Neuronal stem cell (in vitro differentiated cells): ENCODE results near the gene ALAD.

Source experiments
- DNase-seq: peaks from one replicate; pipeline ENCODE4 v3.0.0-alpha.2; 2013; ENCODE audit warnings: low spot score
- H2AFZ ChIP-seq: one replicate; pipeline ENCODE4 v1.6.1; 2013; ENCODE audit warnings: mild to moderate bottlenecking, low read length, inconsistent platforms
- H2AK5ac ChIP-seq: 2 replicates; pipeline ENCODE4 v1.6.1; 2013; ENCODE audit warnings: low read depth, mild to moderate bottlenecking, inconsistent platforms, low read length, moderate library complexity, mixed read lengths
- H2BK120ac ChIP-seq: 2 replicates; pipeline ENCODE4 v1.6.1; 2013; ENCODE audit warnings: low read depth, mild to moderate bottlenecking, inconsistent platforms, low read length, moderate library complexity, mixed read lengths
- H2BK12ac ChIP-seq: one replicate; pipeline ENCODE4 v1.6.1; 2013; ENCODE audit warnings: low read length, inconsistent platforms
- H2BK15ac ChIP-seq: 2 replicates; pipeline ENCODE4 v1.6.1; 2013; ENCODE audit warnings: mild to moderate bottlenecking, low read length, inconsistent platforms, mixed read lengths
- H2BK5ac ChIP-seq: one replicate; pipeline ENCODE4 v1.6.1; 2013; ENCODE audit warnings: inconsistent platforms, mild to moderate bottlenecking, low read length, moderate library complexity
- H3K14ac ChIP-seq: one replicate; pipeline ENCODE4 v1.6.1; 2013; ENCODE audit warnings: low read length, inconsistent platforms
- H3K18ac ChIP-seq: 2 replicates; pipeline ENCODE4 v1.6.1; 2013; ENCODE audit warnings: low read length, inconsistent platforms
- H3K23ac ChIP-seq: 2 replicates; pipeline ENCODE4 v1.6.1; 2013; ENCODE audit warnings: low read depth, mild to moderate bottlenecking, mixed read lengths, low read length, inconsistent platforms; ENCODE audit not compliant: poor library complexity
- H3K27ac ChIP-seq: replicated peaks from 3 replicates; pipeline ENCODE4 v1.5.1; 2013; ENCODE audit warnings: low read length, inconsistent platforms
- H3K27me3 ChIP-seq, 3 experiments: 2 replicates each; pipeline ENCODE4 v1.6.1; 2013; ENCODE audit warnings: low read length in 3 of 3, mild to moderate bottlenecking in 2 of 3, inconsistent platforms in 1 of 3, low read depth in 1 of 3, mixed read lengths in 1 of 3, moderate library complexity in 1 of 3; ENCODE audit not compliant: control insufficient read depth in 3 of 3, insufficient read depth in 3 of 3
- H3K36me3 ChIP-seq, 2 donors: replicated peaks in 1 of 2; 2 replicates each; pipeline ENCODE4 v1.6.1; 2013; ENCODE audit warnings: low read length in 2 of 2; ENCODE audit not compliant: control insufficient read depth in 2 of 2, insufficient read depth in 2 of 2
- H3K4ac ChIP-seq: 2 replicates; pipeline ENCODE4 v1.6.1; 2013; ENCODE audit warnings: inconsistent platforms, mild to moderate bottlenecking, low read length, moderate library complexity
- H3K4me1 ChIP-seq, 2 donors: 1 replicate in 1 of 2; 2 replicates in 1 of 2; pipeline ENCODE4 v1.6.1; 2013; ENCODE audit warnings: low read length in 2 of 2, low read depth in 1 of 2; ENCODE audit not compliant: control insufficient read depth in 2 of 2, insufficient read depth in 1 of 2
- H3K4me2 ChIP-seq: one replicate; pipeline ENCODE4 v1.6.1; 2013; ENCODE audit warnings: mild to moderate bottlenecking, low read length, inconsistent platforms; ENCODE audit not compliant: insufficient read depth, poor library complexity, severe bottlenecking
- H3K4me3 ChIP-seq, 2 donors: 2 replicates each; pipeline ENCODE4 v1.5.1; 2013; ENCODE audit warnings: low read length in 2 of 2, mild to moderate bottlenecking in 2 of 2, inconsistent platforms in 1 of 2, moderate library complexity in 1 of 2
- H3K79me1 ChIP-seq: one replicate; pipeline ENCODE4 v1.6.1; 2013; ENCODE audit warnings: low read depth, mild to moderate bottlenecking, inconsistent platforms, low read length, moderate library complexity
- H3K9ac ChIP-seq: one replicate; pipeline ENCODE4 v1.6.1; 2013; ENCODE audit warnings: mild to moderate bottlenecking, low read depth, low read length, inconsistent platforms; ENCODE audit not compliant: poor library complexity
- H3K9me3 ChIP-seq, 2 donors: replicated peaks in 1 of 2; 2 replicates each; pipeline versions ENCODE3 to v1.6.1; 2013; ENCODE audit warnings: low read length in 2 of 2, mild to moderate bottlenecking in 2 of 2, inconsistent platforms in 1 of 2, low read depth in 1 of 2, mixed read lengths in 1 of 2, moderate library complexity in 1 of 2; ENCODE audit not compliant: control insufficient read depth in 2 of 2, insufficient read depth in 1 of 2
- H4K8ac ChIP-seq: one replicate; pipeline ENCODE4 v1.6.1; 2013; ENCODE audit warnings: low read depth, mild to moderate bottlenecking, inconsistent platforms, low read length, moderate library complexity
- H4K91ac ChIP-seq: one replicate; pipeline ENCODE4 v1.6.1; 2013; ENCODE audit warnings: low read length, low read depth, mild to moderate bottlenecking, inconsistent platforms; ENCODE audit not compliant: poor library complexity
- WGBS, 2 donors: extraction: QIAGEN DNeasy Blood & Tissue Kit; methylation state at CpG; one replicate each; pipeline ENCODE4 v1.1.7; 2013; ENCODE audit warnings: missing lambda C conversion rate in 2 of 2, mixed read lengths in 1 of 2; ENCODE audit not compliant: insufficient read length in 2 of 2, insufficient replicate concordance in 1 of 2; ENCODE audit errors: extremely low coverage in 2 of 2; 5-methylcytosine and 5-hydroxymethylcytosine counted together

ALAD gene

GRCh38 chr9:113348437-113348836 lies 52.6 kb downstream of the ALAD start:
- Histone ChIP-seq H3K18ac (no peak overlapping the region), H2BK15ac (no peak overlapping the region), H3K4ac (no peak overlapping the region), H3K4me3 (no peak overlapping the region), H3K23ac (no peak overlapping the region), H3K36me3 (no peaks in the 10 kb centered on the region), H2AFZ (no peak overlapping the region), H3K4me2 (no peak overlapping the region), H2BK120ac (no peak overlapping the region), H2AK5ac (no peak overlapping the region), H3K9ac (no peak overlapping the region), H3K9me3 (peaks cover 0 to 3% of the 10 kb centered on the region in 2 donors), H2BK5ac (no peak overlapping the region), H3K4me1 (peaks cover 0 to 2% of the 10 kb centered on the region in 2 donors), H3K27ac (no peak overlapping the region), H4K8ac (no peak overlapping the region), H3K14ac (no peak overlapping the region), H2BK12ac (no peak overlapping the region), H4K91ac (no peak overlapping the region), H3K79me1 (no peaks in the 10 kb centered on the region), H3K27me3 (peaks cover 14 to 83% (median 37%) of the 10 kb centered on the region in 3 experiments)
- DNase-seq: no peak
- no CpG with 5 or more reads among the region's 3 CpGs for WGBS, 2 donors

DNA sequence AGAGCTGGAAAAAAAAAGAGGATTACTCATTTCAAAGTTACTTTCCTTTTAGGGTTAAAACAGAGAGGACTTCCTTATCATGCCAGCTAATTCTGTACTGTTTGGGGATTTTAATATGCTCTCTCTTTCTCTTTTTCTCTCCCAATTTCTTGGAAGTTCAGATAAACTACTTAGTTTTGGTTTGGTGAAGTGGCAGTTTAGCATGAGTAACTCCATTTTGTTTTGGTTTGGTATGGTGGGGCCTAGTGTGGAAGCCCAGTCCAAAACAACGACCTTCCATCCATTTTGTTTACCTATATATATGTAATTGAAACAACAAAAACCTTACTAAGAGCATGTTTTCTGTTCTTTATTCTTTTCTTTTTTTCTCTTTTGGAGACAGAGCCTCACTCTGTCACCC lies 55.4 kb downstream of the ALAD start:
- no peak for DNase-seq
- Histone ChIP-seq H3K4me1 (peaks cover 0 to 2% of the 10 kb centered on the region in 2 donors), H3K4ac (no peak overlapping the region), H3K79me1 (no peaks in the 10 kb centered on the region), H3K4me3 (no peak overlapping the region), H3K9ac (no peak overlapping the region), H2BK15ac (no peak overlapping the region), H3K4me2 (no peak overlapping the region), H3K14ac (no peak overlapping the region), H3K9me3 (peaks cover 0 to 3% of the 10 kb centered on the region in 2 donors), H4K91ac (no peak overlapping the region), H3K18ac (no peak overlapping the region), H2BK5ac (no peak overlapping the region), H4K8ac (no peak overlapping the region), H2AFZ (no peak overlapping the region), H2AK5ac (no peak overlapping the region), H3K23ac (no peak overlapping the region), H2BK120ac (no peak overlapping the region), H3K27ac (no peak overlapping the region), H3K27me3 (peaks cover 12 to 73% (median 26%) of the 10 kb centered on the region in 3 experiments), H2BK12ac (no peak overlapping the region), H3K36me3 (no peaks in the 10 kb centered on the region)
- WGBS, 2 donors: no CpG with 5 or more reads among the region's 1 CpG

GRCh38 chr9:113345190-113345589 lies 55.9 kb downstream of the ALAD start:
- H3K4me1 ChIP-seq: peaks cover 0 to 2% of the 10 kb centered on the region in 2 donors
- no peak overlapping the region for H2BK15ac ChIP-seq
- WGBS, 2 donors: no CpG with 5 or more reads among the region's 2 CpGs
- no peak overlapping the region for H4K91ac ChIP-seq
- H2BK5ac ChIP-seq: no peak overlapping the region
- no peak overlapping the region for H3K23ac ChIP-seq
- H3K9me3 ChIP-seq: peaks cover 0 to 3% of the 10 kb centered on the region in 2 donors
- H3K4ac ChIP-seq: no peak overlapping the region
- H3K27ac ChIP-seq: no peak overlapping the region
- no peak overlapping the region for H3K18ac ChIP-seq
- H3K36me3 ChIP-seq: no peaks in the 10 kb centered on the region
- H3K14ac ChIP-seq: no peak overlapping the region
- H3K4me3 ChIP-seq: no peak overlapping the region
- no peak for DNase-seq
- H2BK12ac ChIP-seq: no peak overlapping the region
- H2AK5ac ChIP-seq: no peak overlapping the region
- H2AFZ ChIP-seq: no peak overlapping the region
- H3K4me2 ChIP-seq: no peak overlapping the region
- H2BK120ac ChIP-seq: no peak overlapping the region
- H3K9ac ChIP-seq: no peak overlapping the region
- no peaks in the 10 kb centered on the region for H3K79me1 ChIP-seq
- no peak overlapping the region for H4K8ac ChIP-seq
- peaks cover 11 to 68% (median 21%) of the 10 kb centered on the region in 3 experiments for H3K27me3 ChIP-seq

DNA sequence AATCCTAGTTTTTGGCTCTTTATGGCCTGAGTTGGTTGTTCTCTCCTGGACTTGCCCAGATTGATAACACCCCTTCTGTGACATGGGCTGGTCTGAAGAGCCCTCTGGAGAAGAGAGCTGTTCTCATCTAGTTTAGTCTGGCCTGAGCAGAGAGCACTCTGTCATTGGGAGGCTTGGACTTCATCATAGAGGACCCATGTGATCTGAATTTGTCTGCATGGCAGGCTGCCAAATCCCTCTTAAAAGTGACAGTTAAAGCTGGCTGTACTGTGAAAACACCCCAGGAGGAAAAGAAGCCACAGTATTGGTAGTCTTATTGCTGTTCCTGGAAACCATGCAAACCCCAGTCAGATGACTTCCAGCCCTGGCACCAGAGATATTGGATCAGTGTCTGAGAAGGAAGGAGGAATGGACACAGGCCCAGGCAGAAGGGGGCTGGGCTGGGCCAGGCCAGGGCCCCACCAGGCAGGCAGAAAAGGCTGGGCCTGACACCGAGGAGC lies 57.3 kb downstream of the ALAD start:
- no peaks in the 10 kb centered on the region for H3K9me3 ChIP-seq
- no peak overlapping the region for H3K9ac ChIP-seq
- H3K27ac ChIP-seq: no peak overlapping the region
- no peak overlapping the region for H2BK120ac ChIP-seq
- H4K91ac ChIP-seq: no peak overlapping the region
- no peak overlapping the region for H3K23ac ChIP-seq
- no peaks in the 10 kb centered on the region for H3K36me3 ChIP-seq
- H3K4me1 ChIP-seq: peaks cover 0 to 3% of the 10 kb centered on the region in 2 donors
- H3K27me3 ChIP-seq: peaks cover 0 to 54% (median 7%) of the 10 kb centered on the region in 3 experiments
- H2AK5ac ChIP-seq: no peak overlapping the region
- H3K4ac ChIP-seq: no peak overlapping the region
- DNase-seq: no peak
- no CpG with 5 or more reads among the region's 1 CpG for WGBS, 2 donors
- no peak overlapping the region for H3K14ac ChIP-seq
- no peak overlapping the region for H3K18ac ChIP-seq
- no peaks in the 10 kb centered on the region for H3K79me1 ChIP-seq
- no peak overlapping the region for H3K4me2 ChIP-seq
- no peak overlapping the region for H2BK5ac ChIP-seq
- no peak overlapping the region for H2BK15ac ChIP-seq
- no peak overlapping the region for H3K4me3 ChIP-seq
- H2AFZ ChIP-seq: peak overlapping the region; percentile 30
- no peak overlapping the region for H4K8ac ChIP-seq
- H2BK12ac ChIP-seq: no peak overlapping the region
